Coronary artery (tissue), 2 donors: ENCODE measurements around the gene MCRIP2.
"Not testable (repeated sequence)": the region's sequence is repeated elsewhere in the genome, so short reads cannot be mapped to it uniquely, and the experiment has no call there.

Experiments used
- DNase-seq: peaks from one replicate; pipeline ENCODE4 v3.0.0-alpha.2; 2017; ENCODE audit warnings: low spot score
- H3K27ac ChIP-seq, 2 donors: fragments of 200-600 bp; sonication (generic); one replicate each; pipeline ENCODE4 v1.5.1; 2016 to 2019
- H3K4me3 ChIP-seq: fragments of 200-600 bp; sonication (generic); 2 replicates; pipeline ENCODE4 v1.5.1; 2016; ENCODE audit warnings: mild to moderate bottlenecking, moderate library complexity
- TF ChIP-seq, protein P1 (sequence below): fragments of 200-600 bp; sonication (generic); IDR thresholded peaks from one replicate; pipeline ENCODE4 v1.5.1; 2019; ENCODE audit warnings: antibody characterized with exemption

Gene MCRIP2

GRCh38 chr16:684961-685696, 43.5 kb downstream of the MCRIP2 start:
- TF ChIP-seq, protein P1, sequence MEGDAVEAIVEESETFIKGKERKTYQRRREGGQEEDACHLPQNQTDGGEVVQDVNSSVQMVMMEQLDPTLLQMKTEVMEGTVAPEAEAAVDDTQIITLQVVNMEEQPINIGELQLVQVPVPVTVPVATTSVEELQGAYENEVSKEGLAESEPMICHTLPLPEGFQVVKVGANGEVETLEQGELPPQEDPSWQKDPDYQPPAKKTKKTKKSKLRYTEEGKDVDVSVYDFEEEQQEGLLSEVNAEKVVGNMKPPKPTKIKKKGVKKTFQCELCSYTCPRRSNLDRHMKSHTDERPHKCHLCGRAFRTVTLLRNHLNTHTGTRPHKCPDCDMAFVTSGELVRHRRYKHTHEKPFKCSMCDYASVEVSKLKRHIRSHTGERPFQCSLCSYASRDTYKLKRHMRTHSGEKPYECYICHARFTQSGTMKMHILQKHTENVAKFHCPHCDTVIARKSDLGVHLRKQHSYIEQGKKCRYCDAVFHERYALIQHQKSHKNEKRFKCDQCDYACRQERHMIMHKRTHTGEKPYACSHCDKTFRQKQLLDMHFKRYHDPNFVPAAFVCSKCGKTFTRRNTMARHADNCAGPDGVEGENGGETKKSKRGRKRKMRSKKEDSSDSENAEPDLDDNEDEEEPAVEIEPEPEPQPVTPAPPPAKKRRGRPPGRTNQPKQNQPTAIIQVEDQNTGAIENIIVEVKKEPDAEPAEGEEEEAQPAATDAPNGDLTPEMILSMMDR, result no peak
- H3K27ac ChIP-seq, result peak overlapping the region in 1 of 2 donors; percentile 90
- DNase-seq, result no peak
- peak overlapping the region; percentile 98 for H3K4me3 ChIP-seq

GRCh38 chr16:685967-686366, 44.3 kb downstream of the MCRIP2 start:
- TF ChIP-seq, protein P1, result no peak
- no peak for DNase-seq
- Histone ChIP-seq H3K4me3 (no peak overlapping the region), H3K27ac (no peak overlapping the region)

- DNase-seq, result no peak
- Histone ChIP-seq H3K4me3 (no peak overlapping the region), H3K27ac (no peak overlapping the region)
- TF ChIP-seq, protein P1, result no peak
Observed at GRCh38 chr16:686459-687260, 45.0 kb downstream of the MCRIP2 start.

DNA sequence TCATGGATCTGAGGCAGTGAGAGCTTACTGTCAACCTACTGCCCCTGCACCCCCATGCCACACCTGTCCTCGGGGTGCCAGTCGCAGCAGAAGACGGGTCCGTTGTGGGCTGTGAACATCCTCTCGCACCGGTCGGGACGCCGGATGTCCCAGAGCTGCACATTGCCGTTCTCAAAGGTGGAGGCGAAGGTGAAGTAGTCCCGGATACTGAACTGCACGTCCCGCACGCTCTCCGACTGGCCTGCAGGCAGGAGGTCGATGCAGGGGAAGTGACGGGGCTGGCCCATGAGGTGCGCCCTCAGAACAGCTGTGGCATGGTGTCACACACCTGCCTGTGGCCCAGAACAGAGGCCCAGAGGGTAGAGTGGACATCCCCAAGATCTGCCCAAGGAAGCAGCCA, 45.9 kb downstream of the MCRIP2 start:
- TF ChIP-seq, protein P1, result no peak

GRCh38 chr16:689175-689897, 47.7 kb downstream of the MCRIP2 start:
- Histone ChIP-seq H3K27ac (peak overlapping the region; percentile 79 to 83), H3K4me3 (peak overlapping the region; percentile 80)
- no peak for DNase-seq
- TF ChIP-seq, protein P1, result no peak

More for the DNA sequence above, 45.9 kb downstream of the MCRIP2 start:
- Histone ChIP-seq H3K4me3 (no peak overlapping the region), H3K27ac (no peak overlapping the region)
- DNase-seq, result no peak

DNA sequence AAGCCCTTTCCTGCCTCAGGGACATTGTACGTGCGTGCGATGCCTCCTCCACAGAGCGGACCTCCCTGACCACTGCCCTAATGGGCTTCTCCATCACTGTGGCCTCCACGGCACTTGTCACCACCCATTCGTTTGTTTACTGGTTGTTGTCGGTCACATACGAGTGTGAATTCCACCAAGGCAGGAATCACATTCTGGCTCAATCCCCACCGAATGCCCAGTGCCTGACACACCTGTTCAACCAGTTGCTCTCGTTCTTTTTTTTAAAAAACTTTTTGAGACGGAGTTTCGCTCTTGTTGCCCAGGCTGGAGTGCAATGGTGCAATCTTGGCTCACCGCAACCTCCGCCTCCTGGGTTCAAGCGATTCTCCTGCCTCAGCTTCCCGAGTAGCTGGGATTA, 49.6 kb downstream of the MCRIP2 start:
- not testable (repeated sequence) for DNase-seq, H3K27ac ChIP-seq, H3K4me3 ChIP-seq
